ENCODE measurements around the gene TBC1D2.

The TBC1D2 gene

GRCh38 chr9:98236901-98237487 lies 18.5 kb downstream of the TBC1D2 start:
- no peak for DNase-seq

DNA sequence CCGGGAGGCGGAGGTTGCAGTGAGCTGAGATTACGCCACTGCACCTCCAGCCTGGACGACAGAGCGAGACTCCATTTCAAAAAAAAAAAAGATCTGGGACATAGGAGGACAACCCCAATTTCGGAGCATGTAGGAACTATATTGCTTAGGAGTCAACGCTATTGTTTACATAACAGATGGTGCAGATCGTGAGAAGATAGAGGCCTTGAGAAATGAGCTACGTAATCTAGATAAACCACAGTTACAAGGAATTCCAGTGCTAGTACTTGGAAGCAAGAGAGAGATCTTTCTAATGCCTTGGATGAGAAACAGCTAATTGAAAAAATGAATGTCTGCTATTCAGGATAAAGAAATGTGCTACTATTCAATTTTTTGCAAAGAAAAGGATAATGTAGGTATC lies 20.3 kb downstream of the TBC1D2 start:
- DNase-seq = no peak

DNA sequence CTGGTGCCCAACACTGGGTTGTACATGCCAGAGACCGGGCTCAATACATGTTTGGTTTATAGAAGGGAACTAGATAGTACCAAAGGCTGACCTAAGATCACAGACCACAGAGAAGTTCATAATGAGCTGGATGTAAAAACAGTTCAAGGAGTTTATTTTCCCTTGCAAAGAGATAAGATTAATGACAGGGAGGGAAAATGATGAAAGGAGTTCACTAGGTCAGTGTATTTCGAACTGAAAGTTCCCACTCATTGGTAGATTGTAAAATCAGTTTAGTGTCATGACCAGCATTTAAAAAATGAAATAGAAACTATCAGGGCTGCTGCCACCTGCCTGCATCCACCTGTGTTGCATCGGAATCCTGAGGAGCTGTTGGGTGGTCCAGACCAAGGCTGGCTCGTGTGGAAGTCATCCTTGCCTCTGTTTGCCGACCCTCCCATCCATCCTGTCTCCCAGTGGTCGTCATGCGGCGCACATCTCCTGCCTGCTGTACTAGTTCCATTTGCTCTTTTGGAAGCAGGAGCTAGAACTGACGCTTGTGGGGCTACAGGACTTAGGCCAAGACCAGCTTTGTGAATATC lies 21.1 kb downstream of the TBC1D2 start:
- DNase-seq = no peak

DNA sequence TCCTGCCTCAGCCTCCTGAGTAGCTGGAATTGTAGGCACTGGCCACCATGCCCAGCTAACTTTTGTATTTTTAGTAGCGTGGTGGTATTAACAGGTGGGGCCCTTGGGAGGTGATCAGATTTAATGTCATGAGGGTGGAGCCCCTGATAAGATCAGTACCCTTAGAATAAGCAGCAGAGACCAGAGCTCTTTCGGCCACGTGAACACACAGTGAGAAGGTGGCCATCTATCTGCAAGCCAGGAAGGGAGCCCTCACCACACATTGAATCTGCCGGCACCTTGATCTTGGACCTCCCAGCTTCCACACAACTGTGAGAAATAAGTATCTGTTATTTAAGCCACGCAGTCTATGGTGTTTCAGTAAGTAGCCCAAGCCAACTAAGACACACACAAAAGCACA lies 22.5 kb downstream of the TBC1D2 start:
- DNase-seq = no peak

GRCh38 chr9:98231770-98232478 lies 23.5 kb downstream of the TBC1D2 start:
- no peak for DNase-seq

- no peak for DNase-seq
Measured at GRCh38 chr9:98230789-98231188, 24.7 kb downstream of the TBC1D2 start.

DNA sequence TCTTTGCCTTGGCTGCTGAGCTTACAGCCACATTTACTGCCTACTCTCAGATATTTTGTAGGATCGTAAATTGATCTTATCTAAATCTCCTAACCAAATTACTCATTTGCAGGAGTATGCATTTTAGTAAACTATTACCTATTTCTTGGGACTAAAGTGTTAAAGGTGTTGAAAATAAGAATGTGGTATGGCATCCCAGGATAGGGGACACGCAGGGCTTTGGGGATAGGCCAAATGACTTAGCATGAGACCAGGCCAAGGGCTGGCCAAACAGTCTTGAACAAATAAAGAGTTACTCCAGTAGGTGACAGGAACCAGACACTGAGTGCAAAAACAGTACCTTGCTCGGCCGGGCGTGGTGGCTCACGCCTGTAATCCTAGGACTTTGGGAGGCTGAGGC lies 25.1 kb downstream of the TBC1D2 start:
- no peak for DNase-seq

DNA sequence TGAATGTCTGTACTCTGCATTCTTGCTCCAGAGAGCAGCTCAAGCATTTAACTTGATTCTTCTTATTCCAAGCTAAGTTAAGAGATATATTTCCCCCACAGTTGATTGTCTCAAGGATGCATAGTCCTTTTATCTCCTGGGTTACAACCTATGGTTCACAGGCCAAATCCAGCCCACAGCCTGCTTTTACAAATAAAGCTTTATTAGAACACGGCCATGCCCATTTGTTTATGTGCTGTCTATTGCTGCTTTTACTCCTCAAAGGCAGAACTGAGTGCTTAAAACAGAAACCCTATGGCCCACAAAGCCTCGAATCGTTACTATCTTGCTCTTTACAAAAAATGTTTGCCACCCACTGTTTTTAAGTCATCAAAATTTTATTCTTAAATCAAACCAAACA lies 25.8 kb downstream of the TBC1D2 start:
- DNase-seq = no peak

GRCh38 chr9:98229090-98229395 lies 26.4 kb downstream of the TBC1D2 start:
- no peak for DNase-seq

DNA sequence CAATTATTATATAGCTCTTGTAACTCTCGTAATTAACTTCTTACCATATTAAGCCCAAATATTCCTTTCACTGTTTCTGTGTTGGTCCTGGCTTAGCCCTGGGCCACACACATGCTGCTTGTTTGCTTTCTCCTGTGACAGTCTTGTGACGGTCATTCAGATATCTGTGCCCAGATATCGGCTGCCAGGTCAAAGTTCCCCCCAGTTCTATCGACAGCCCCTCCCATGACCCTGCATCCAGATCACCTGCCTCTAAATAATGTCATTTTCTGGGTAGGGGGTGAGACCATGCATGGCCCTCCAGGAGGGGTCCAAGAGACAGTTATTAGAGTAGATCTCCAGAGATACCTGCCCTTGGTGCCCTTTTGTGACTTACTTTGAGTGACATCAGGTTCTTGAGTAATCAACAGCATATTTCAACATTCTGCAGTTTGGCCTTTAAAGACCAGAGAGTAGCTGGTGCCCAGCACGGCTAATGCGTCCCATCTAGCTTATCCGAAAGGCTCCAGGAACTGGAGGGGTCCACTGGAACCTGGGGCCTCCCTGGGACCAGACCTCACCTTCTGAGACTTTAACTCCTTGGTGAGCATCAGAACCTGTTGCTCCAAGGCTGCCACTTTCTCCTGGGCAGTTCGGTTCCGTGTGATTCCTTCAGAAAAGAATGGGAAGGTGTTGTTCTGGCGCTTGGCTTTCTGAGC lies 26.9 kb downstream of the TBC1D2 start:
- DNase-seq = no peak

DNA sequence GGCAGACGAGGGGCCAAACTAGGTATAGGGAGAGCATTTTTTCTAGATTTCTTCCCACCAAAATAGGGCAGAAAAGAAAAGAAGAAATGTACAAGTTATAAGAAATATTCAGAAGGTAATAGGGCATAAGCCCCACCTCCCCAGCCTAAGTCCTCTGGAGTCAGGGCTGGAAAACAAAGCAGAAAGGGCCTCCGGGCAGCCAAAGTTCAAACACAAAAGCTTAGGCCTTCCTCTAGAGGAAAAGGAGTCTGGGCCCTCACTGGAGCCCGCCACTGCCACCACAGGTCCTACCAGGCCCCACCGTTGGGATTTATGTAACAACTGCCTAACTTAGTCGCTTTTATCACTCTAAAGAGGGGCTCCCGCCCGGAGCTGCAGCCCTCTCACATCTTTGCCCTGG lies 27.6 kb downstream of the TBC1D2 start:
- no peak for DNase-seq

GRCh38 chr9:98226957-98227356 lies 28.5 kb downstream of the TBC1D2 start:
- DNase-seq = no peak

DNA sequence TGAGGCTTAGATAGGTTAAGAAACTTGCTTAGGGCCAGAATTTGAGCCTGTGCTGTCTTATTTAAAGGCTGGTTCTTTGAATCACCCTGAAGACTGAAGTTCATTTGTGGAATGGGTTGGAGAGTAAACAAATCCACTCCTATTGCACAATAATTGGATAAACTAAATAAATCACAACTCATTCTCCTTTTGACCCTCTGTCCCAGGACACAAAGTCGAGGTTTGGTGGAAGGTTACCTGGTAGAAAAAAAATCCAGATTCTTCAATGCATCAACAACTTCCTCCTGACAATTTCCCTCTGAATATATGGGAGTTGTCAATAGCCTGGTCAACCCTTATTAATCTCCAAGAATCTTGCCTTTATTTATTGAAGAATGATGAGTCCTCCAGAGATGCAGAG lies 28.9 kb downstream of the TBC1D2 start:
- no peak for DNase-seq

GRCh38 chr9:98225015-98225442 lies 30.4 kb downstream of the TBC1D2 start:
- DNase-seq = no peak

DNA sequence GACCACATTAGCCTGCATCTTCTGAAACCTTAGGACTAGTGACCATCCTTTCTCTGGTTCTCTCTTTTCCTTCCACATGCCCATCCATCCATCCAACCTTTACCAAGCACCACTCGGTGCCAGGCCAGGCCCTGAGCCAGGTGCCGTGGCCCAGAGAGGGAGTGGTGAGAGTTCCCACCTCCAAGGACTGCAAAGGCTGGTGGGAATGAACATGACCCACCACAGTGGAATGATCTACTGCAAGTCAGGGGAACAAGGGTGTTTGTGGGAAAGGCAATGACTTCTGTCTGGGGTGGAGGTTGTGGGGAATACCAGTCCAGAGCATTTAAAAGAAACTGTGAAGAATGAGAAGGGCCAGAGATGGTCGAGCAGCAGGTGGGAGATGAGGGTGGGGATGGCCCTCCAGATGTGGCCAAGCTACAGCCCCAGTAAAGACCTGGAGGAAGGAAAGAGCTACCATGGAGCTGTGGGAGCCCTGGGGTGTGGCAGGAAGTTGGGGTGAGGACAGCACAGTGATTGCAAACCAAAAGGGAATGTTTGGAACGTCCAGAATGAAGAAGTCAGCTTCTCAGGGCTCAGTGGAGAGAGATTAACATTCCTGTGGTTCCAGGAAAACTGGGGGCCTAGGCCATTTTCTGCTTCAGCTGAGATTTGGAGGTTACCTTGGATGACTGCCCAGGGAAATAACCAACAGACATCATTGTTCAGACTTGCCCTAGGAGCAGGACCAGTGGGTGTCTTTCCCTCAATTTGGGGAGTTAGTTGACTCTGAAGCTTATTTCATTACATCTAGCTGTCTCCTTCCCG lies 32.4 kb downstream of the TBC1D2 start:
- no peak for DNase-seq

- no peak for DNase-seq
Measured at GRCh38 chr9:98220911-98221310, 34.5 kb downstream of the TBC1D2 start.

GRCh38 chr9:98219794-98220370 lies 35.6 kb downstream of the TBC1D2 start:
- no peak for DNase-seq

GRCh38 chr9:98219364-98219716 lies 36.1 kb downstream of the TBC1D2 start:
- no peak for DNase-seq

DNA sequence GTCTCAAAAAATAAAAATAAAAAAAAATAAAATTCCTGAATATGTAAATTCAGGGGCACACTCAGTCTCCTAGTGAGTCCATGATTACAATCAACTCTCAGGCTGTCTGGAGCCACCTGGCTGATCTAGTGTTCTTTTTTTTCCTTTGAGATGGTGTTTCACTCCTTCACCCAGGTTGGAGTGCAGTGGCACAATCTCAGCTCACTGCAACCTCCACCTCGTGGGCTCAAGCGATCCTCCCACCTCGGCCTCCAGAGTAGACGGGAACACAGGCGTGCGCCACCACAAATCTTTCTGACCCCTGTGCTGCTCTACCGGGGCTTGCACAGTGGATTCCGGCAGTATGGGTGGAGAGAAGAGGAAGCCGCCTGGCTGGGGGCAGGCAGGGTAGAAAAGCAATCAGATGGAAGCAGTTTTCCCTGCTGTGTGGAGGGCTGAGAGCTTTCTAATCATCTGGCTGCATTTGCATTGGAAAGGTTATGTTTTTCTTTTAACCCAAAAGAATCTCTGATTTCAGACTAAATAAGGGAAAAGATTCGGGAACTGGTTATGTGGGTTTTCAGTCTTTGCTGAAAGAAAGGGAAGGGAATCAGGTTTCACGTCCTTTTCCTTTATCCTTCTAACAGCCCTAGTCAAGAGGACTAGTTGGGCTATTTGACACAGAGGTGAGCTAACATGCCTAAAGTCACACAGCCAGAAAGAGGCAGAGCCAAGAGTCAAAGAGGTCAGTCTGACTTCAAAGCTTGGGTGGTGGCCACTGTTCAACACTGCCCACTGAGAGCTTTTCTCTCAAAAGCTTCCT lies 36.7 kb downstream of the TBC1D2 start:
- no peak for DNase-seq

DNA sequence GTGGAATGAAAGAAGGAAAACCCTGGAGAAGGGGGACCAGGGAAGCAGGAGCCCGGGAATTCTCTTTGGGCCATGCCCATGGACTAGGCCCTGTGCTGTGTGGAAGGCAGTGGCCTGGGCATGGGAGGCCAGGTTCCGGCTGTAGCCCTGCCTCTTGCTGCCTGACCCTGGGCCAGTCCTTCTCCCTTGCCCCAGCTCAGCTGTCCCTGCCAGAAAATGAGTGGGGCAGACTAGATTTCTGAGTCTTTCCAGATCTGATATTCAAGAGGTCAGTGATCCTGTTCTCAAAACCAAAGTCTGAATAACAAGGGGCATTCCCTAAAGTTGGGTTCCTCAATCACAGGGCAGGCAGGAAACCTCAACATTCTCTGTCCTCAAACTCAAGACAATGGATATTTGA lies 38.2 kb downstream of the TBC1D2 start:
- DNase-seq = no peak

GRCh38 chr9:98216391-98216790 lies 39.1 kb downstream of the TBC1D2 start:
- DNase-seq = no peak

- DNase-seq = no peak
Measured at GRCh38 chr9:98215821-98216220, 39.6 kb downstream of the TBC1D2 start.
